Stomach (tissue), 9 donors: ENCODE measurements around the gene GJD2. TPM values are rescaled to one million over a fixed set of nuclear protein-coding genes. Genes with fewer than 3 reads are reported as not detected.

Experiments used
- DNase-seq, 2 donors: peaks; one replicate each; pipeline versions ENCODE4 v3.0.0 to v3.0.0-alpha.2; 2013 to 2019
- H3K27ac ChIP-seq, 5 donors: fragments of 200-600 bp in 4 of 5; sonication (generic) in 4 of 5; one replicate each; pipeline ENCODE4 v1.5.1; 2013 to 2019; ENCODE audit warnings: mild to moderate bottlenecking in 1 of 5, moderate library complexity in 1 of 5
- H3K27me3 ChIP-seq, 3 donors: fragments of 200-600 bp; sonication (generic); one replicate each; pipeline ENCODE4 v1.5.1; 2017 to 2019; ENCODE audit warnings: mixed run types in 1 of 3
- H3K36me3 ChIP-seq, 4 donors: fragments of 200-600 bp; sonication (generic); 1 replicate in 3 of 4; 2 replicates in 1 of 4; pipeline ENCODE4 v1.5.1; 2016 to 2019
- H3K4me1 ChIP-seq, 4 donors: fragments of 200-600 bp; sonication (generic); one replicate each; pipeline ENCODE4 v1.5.1; 2016 to 2019
- H3K4me3 ChIP-seq, 4 donors: fragments of 200-600 bp; sonication (generic) in 3 of 4; one replicate each; pipeline ENCODE4 v1.5.1; 2016 to 2019; ENCODE audit warnings: mild to moderate bottlenecking in 1 of 4
- H3K9me3 ChIP-seq, 4 donors: fragments of 200-600 bp; sonication (generic); one replicate each; pipeline ENCODE4 v1.5.1; 2016 to 2019
- EP300 ChIP-seq: sonication (generic); formaldehyde crosslinking; IDR thresholded peaks from one replicate; pipeline ENCODE4 v1.6.1; 2017; ENCODE audit warnings: antibody characterized with exemption
- POLR2A ChIP-seq, 4 donors: fragments of 450-650 bp; IDR thresholded peaks; one replicate each; pipeline ENCODE4 v1.6.1; 2016; ENCODE audit warnings: antibody characterized with exemption in 4 of 4, control low read depth in 2 of 4, mild to moderate bottlenecking in 1 of 4, moderate library complexity in 1 of 4
- POLR2AphosphoS5 ChIP-seq, 3 donors: sonication (generic); formaldehyde crosslinking; IDR thresholded peaks; one replicate each; pipeline ENCODE4 v1.6.1; 2016; ENCODE audit warnings: antibody characterized with exemption in 3 of 3
- WGBS, 5 donors: extraction: QIAGEN DNeasy Blood & Tissue Kit in 3 of 5; methylation state at CpG; one replicate each; pipeline versions ENCODE4 v1.1.5 to v1.1.7; 2013 to 2018; 5-methylcytosine and 5-hydroxymethylcytosine counted together
- intact Hi-C: fragments of 100-400 bp; cut with DNase I; formaldehyde crosslinking; loops from one replicate; pipeline ENCODE4 v1.15.1; 2023; ENCODE audit warnings: low total_unique reads
- polyA plus RNA-seq, 3 donors: library from polyadenylated mRNA; stranded (reverse); fragments of 200-250 nt; gene quantifications; one replicate each; pipeline ENCODE4 v1.2.3, GENCODE V29; 2013
- total RNA-seq, 5 donors: library from RNA; depleted of rRNA; stranded (reverse); fragments of >200 nt; gene quantifications; one replicate each; pipeline versions ENCODE4 v1.1.0 to v1.2.3, GENCODE V29; 2014 to 2016
- TF ChIP-seq, protein P1 (sequence below), 7 experiments: fragments of 450-650 bp in 4 of 7; fragments of 200-600 bp in 3 of 7; sonication (generic) in 3 of 7; IDR thresholded peaks; one replicate each; pipeline ENCODE4 v1.5.1; 2016 to 2019; ENCODE audit warnings: antibody characterized with exemption in 7 of 7, control low read depth in 2 of 7, mild to moderate bottlenecking in 1 of 7
- donor health status: healthy with polysubstance abuse.
- donor health status: Bipolar disorder and iron deficiency.
- donor health status: healthy.

GJD2 gene
- total and polyA plus RNA-seq, 8 donors: 0.18 TPM; not detected in 7

DNA sequence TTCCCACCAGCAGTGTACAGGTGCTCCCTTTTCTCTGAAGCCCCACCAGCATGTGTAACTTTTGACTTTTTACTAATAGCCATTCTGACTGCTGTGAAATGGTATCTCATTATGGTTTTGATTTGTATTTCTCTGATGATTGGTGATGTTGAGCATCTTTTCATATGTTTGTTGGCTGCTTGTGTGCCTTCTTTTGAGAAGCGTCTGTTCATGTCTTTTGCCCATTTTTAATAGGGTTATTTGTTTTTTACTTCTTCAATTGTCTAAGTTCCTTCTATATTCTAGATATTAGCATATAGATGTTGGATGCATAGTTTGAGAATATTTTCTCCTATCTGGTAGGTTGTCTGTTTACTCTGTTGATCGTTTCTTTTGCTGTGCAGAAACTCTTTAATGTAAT lies 25.9 kb upstream of the GJD2 start:
- Histone ChIP-seq H3K36me3 (no peaks in the 10 kb centered on the region), H3K27ac (no peak overlapping the region), H3K9me3 (no peaks in the 10 kb centered on the region), H3K27me3 (no peaks in the 10 kb centered on the region), H3K4me1 (no peaks in the 10 kb centered on the region), H3K4me3 (no peak overlapping the region)
- no peak for DNase-seq
- TF ChIP-seq EP300 (no peak), POLR2AphosphoS5 (IDR thresholded peaks at IDR 0.05) (no peak), POLR2A (IDR thresholded peaks at IDR 0.05) (no peak)
- TF ChIP-seq, protein P1, sequence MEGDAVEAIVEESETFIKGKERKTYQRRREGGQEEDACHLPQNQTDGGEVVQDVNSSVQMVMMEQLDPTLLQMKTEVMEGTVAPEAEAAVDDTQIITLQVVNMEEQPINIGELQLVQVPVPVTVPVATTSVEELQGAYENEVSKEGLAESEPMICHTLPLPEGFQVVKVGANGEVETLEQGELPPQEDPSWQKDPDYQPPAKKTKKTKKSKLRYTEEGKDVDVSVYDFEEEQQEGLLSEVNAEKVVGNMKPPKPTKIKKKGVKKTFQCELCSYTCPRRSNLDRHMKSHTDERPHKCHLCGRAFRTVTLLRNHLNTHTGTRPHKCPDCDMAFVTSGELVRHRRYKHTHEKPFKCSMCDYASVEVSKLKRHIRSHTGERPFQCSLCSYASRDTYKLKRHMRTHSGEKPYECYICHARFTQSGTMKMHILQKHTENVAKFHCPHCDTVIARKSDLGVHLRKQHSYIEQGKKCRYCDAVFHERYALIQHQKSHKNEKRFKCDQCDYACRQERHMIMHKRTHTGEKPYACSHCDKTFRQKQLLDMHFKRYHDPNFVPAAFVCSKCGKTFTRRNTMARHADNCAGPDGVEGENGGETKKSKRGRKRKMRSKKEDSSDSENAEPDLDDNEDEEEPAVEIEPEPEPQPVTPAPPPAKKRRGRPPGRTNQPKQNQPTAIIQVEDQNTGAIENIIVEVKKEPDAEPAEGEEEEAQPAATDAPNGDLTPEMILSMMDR (IDR thresholded peaks at IDR 0.05): no peak
- intact Hi-C loops: no loop called here
- 70 to 76% (median 75%) methylated on average over 2 of the region's 2 CpGs for WGBS, 5 donors

GRCh38 chr15:34776606-34777105 lies 21.9 kb upstream of the GJD2 start:
- no peak overlapping the region for H3K4me3 ChIP-seq
- no peak overlapping the region for H3K27ac ChIP-seq
- H3K36me3 ChIP-seq: no peaks in the 10 kb centered on the region
- 67 to 84% (median 75%) methylated on average over 2 of the region's 2 CpGs for WGBS, 5 donors
- peaks cover 0 to 3% (median 0%) of the 10 kb centered on the region in 3 donors for H3K27me3 ChIP-seq
- no peaks in the 10 kb centered on the region for H3K4me1 ChIP-seq
- no peaks in the 10 kb centered on the region for H3K9me3 ChIP-seq
- TF ChIP-seq POLR2AphosphoS5 (IDR thresholded peaks at IDR 0.05) (no peak), EP300 (no peak), POLR2A (IDR thresholded peaks at IDR 0.05) (no peak)
- TF ChIP-seq, protein P1 (IDR thresholded peaks at IDR 0.05): no peak
- no peak for DNase-seq
- intact Hi-C loops: no loop called here

DNA sequence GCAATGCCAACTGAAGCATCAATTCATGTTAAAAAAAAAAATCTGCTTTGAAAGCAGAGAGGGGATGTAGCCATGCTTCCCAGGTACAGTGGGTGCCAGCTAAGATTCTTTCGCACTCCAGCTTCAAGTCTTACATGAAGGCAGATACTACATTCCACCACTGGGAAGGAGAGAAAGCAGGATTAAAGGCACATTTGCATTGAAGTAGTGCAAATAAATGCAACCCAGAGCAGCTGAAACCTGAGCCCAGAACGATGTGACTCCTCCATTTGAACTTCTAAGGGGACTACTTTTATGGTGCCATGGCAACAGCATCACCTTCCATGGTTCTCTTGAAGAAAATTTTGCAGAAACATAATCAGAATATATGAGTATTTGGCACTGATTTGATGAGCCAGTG lies 19.1 kb upstream of the GJD2 start:
- no peak overlapping the region for H3K4me3 ChIP-seq
- H3K27me3 ChIP-seq: peaks cover 0 to 3% (median 0%) of the 10 kb centered on the region in 3 donors
- H3K27ac ChIP-seq: no peak overlapping the region
- H3K36me3 ChIP-seq: no peaks in the 10 kb centered on the region
- DNase-seq: no peak
- no peaks in the 10 kb centered on the region for H3K4me1 ChIP-seq
- no peaks in the 10 kb centered on the region for H3K9me3 ChIP-seq
- intact Hi-C loops: no loop called here
- WGBS, 5 donors: 28 to 43% (median 36%) methylated on average over 2 of the region's 2 CpGs
- TF ChIP-seq EP300 (no peak), POLR2AphosphoS5 (IDR thresholded peaks at IDR 0.05) (no peak)
- TF ChIP-seq, protein P1 (IDR thresholded peaks at IDR 0.05): no peak

DNA sequence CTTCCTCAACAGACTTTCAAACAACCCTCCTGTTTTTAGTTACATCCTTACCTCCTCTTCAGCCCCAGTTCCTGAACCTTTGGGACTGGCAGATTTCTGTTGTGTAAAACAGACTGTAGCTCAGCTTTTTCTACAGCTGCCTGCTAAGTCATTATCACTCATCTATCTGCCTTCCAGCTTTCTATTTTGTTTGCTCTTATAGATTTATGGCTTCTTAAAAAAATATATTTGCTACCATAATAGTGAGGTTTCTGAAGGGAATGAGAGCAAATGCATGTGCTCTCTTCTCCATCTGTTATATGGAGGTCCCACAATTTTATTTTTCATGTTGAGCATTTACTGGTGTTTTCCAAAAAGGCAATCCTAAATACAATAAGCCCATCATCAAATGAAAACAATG lies 18.2 kb upstream of the GJD2 start:
- Histone ChIP-seq H3K4me3 (no peak overlapping the region), H3K27me3 (peaks cover 0 to 3% (median 0%) of the 10 kb centered on the region in 3 donors), H3K27ac (no peak overlapping the region), H3K36me3 (no peaks in the 10 kb centered on the region), H3K4me1 (no peaks in the 10 kb centered on the region), H3K9me3 (no peaks in the 10 kb centered on the region)
- intact Hi-C loops: no loop called here
- TF ChIP-seq POLR2AphosphoS5 (IDR thresholded peaks at IDR 0.05) (no peak), POLR2A (IDR thresholded peaks at IDR 0.05) (no peak), EP300 (no peak)
- TF ChIP-seq, protein P1 (IDR thresholded peaks at IDR 0.05): no peak
- no peak for DNase-seq
